Caki2 (cell line): ENCODE measurements around the gene CASZ1. TPM values are rescaled to one million over a fixed set of nuclear protein-coding genes. Genes with fewer than 3 reads are reported as not detected.

Experiments used
- DNase-seq: peaks from one replicate; pipeline ENCODE4 v3.0.0-alpha.2; 2015; ENCODE audit warnings: low read depth
- in situ Hi-C: cut with HindIII; loops from 2 replicates; pipeline ENCODE4 v1.10.0; 2016; ENCODE audit warnings: low sequenced_read_pairs, low pct_unique_long_range_greater_than_20kb, mixed read lengths
- total RNA-seq: library from RNA; depleted of rRNA; stranded (reverse); fragments of >200 nt; shearing (Covaris generic); gene quantifications from 2 replicates; pipeline ENCODE4 v1.2.3, GENCODE V29; 2014; ENCODE audit warnings: low replicate concordance

The CASZ1 gene
- total RNA-seq, 1 experiment from 2014 or later, result 3.7 TPM

GRCh38 chr1:10722803-10723202 lies 73.6 kb downstream of the CASZ1 start:
- in situ Hi-C loops, result no loop called here
- DNase-seq, result no peak

- DNase-seq, result no peak
- in situ Hi-C loops, result no loop called here
Observed at GRCh38 chr1:10721381-10722321, 74.8 kb downstream of the CASZ1 start.

- in situ Hi-C loops, result no loop called here
- no peak for DNase-seq
Observed at GRCh38 chr1:10720635-10721034, 75.8 kb downstream of the CASZ1 start.

- in situ Hi-C loops, result no loop called here
- no peak for DNase-seq
Observed at GRCh38 chr1:10718083-10718415, 78.4 kb downstream of the CASZ1 start.

- no peak for DNase-seq
- in situ Hi-C loops, result no loop called here
Observed at GRCh38 chr1:10717296-10718082, 79.0 kb downstream of the CASZ1 start.

GRCh38 chr1:10716840-10717239 lies 79.6 kb downstream of the CASZ1 start:
- no peak for DNase-seq
- in situ Hi-C loops, result no loop called here

- in situ Hi-C loops, result no loop called here
- no peak for DNase-seq
Observed at GRCh38 chr1:10714337-10715114, 81.9 kb downstream of the CASZ1 start.

GRCh38 chr1:10713614-10714013 lies 82.8 kb downstream of the CASZ1 start:
- in situ Hi-C loops, result no loop called here
- DNase-seq, result no peak

- DNase-seq, result no peak
- in situ Hi-C loops, result no loop called here
Observed at GRCh38 chr1:10712568-10713362, 83.7 kb downstream of the CASZ1 start.

- DNase-seq, result no peak
- in situ Hi-C loops, result no loop called here
Observed at GRCh38 chr1:10710489-10710888, 86.0 kb downstream of the CASZ1 start.

- in situ Hi-C loops, result no loop called here
Observed at GRCh38 chr1:10709646-10710045, 86.8 kb downstream of the CASZ1 start.

GRCh38 chr1:10709165-10709564 lies 87.3 kb downstream of the CASZ1 start:
- in situ Hi-C loops, result no loop called here
- DNase-seq, result no peak

More at GRCh38 chr1:10709646-10710045, 86.8 kb downstream of the CASZ1 start:
- no peak for DNase-seq

- in situ Hi-C loops, result no loop called here
- DNase-seq, result no peak
Observed at GRCh38 chr1:10708757-10709156, 87.7 kb downstream of the CASZ1 start.

GRCh38 chr1:10707208-10707607 lies 89.2 kb downstream of the CASZ1 start:
- in situ Hi-C loops, result no loop called here
- no peak for DNase-seq

- in situ Hi-C loops, result no loop called here
- no peak for DNase-seq
Observed at GRCh38 chr1:10706376-10706913, 90.0 kb downstream of the CASZ1 start.

- no peak for DNase-seq
- in situ Hi-C loops, result no loop called here
Observed at GRCh38 chr1:10705953-10706352, 90.5 kb downstream of the CASZ1 start.

- DNase-seq, result peak; percentile 14
- in situ Hi-C loops, result no loop called here
Observed at GRCh38 chr1:10704368-10704882, 92.0 kb downstream of the CASZ1 start.
